Measurements from ENCODE around the gene IGF2. TPM values are rescaled to one million over a fixed set of nuclear protein-coding genes. Genes with fewer than 3 reads are reported as not detected.
"Not testable (repeated sequence)": the region's sequence is repeated elsewhere in the genome, so short reads cannot be mapped to it uniquely, and the experiment has no call there.

The IGF2 gene
- total and polyA plus RNA-seq, 2 donors (not counting 3 experiments of a cell fraction or from before 2014, with no cell fraction given): 5.7 to 21.0 TPM

DNA sequence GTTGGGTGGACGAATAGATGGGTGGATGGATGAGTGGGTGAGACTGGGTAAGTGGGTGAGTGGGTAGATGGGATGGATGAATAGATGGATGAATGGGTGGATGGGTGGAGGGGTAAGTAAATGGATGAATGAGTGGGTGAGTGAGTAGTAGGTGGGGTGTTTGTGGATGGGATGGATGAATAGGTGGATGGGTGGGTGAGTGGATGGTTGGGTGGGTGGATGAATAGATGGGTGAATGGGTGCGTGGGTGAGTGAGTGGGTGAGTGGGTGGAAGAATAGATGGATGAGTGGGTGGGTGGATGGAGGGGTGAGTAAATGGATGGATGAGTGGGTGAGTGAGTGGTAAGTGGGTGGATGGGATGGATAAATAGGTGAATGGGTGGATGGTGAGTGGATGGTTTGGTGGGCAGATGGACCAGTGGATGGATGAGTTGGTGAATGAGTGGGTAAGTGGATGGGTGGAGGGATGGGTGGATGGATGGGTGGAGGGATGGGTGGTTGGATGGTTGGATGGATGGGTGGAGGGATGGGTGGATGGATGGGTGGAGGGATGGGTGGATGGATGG is 12.6 kb downstream of the IGF2 start:
- ChIA-PET POLR2A (no interaction called here), CTCF (no interaction called here)
- H4K20me1 ChIP-seq (replicated peaks; ENCODE audit: control insufficient read depth, extremely low read depth, insufficient read depth, low read length): no peaks in the 10 kb centered on the region
- no peaks in the 10 kb centered on the region for H3K36me3 ChIP-seq (ENCODE audit: control insufficient read depth in 2 of 2, extremely low read depth in 1 of 2, insufficient read depth in 2 of 2, low read length in 2 of 2)
- no peaks in the 10 kb centered on the region for H3K79me2 ChIP-seq (ENCODE audit: control insufficient read depth, insufficient read depth, low read length)
- BruUV-seq (replicated peaks): no TSS peak
- DNase-seq (ENCODE audit: low read depth, low spot score) (no peak), FAIRE-seq (no peak)
- dilution Hi-C loops (cut with MboI; ENCODE audit: extremely low pct_ligation_motif_present, low sequenced_read_pairs): no loop called here
- no peak for TF ChIP-seq EZH2 (IDR thresholded peaks at IDR 0.05; ENCODE audit: borderline replicate concordance, low read depth, low read length, severe bottlenecking)
- no peak for TF ChIP-seq GATA2 (IDR thresholded peaks at IDR 0.05; ENCODE audit: insufficient read depth, insufficient read length, low read depth, low read length)
- TF ChIP-seq, protein P1, sequence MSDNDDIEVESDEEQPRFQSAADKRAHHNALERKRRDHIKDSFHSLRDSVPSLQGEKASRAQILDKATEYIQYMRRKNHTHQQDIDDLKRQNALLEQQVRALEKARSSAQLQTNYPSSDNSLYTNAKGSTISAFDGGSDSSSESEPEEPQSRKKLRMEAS (IDR thresholded peaks at IDR 0.05; ENCODE audit: insufficient read depth, insufficient read length): no peak
- TF ChIP-seq JUN (IDR thresholded peaks at IDR 0.05; ENCODE audit: borderline replicate concordance, insufficient read depth, insufficient read length, low read depth): no peak
- TF ChIP-seq POLR2AphosphoS5 (IDR thresholded peaks at IDR 0.05; ENCODE audit: insufficient read depth, low read depth, low read length): no peak
- no peak for TF ChIP-seq FOS (IDR thresholded peaks at IDR 0.05; ENCODE audit: borderline replicate concordance, insufficient read depth, low read length)
- TF ChIP-seq CTCF (IDR thresholded peaks at IDR 0.05; ENCODE audit: extremely low read depth in 1 of 2, insufficient read depth in 1 of 2, low read depth in 1 of 2, low read length in 2 of 2): no peak
- no peak for TF ChIP-seq POLR2A (IDR thresholded peaks at IDR 0.05; ENCODE audit: low read depth, low read length)
- no peak for TF ChIP-seq MYC (IDR thresholded peaks at IDR 0.05; ENCODE audit: low read depth, low read length)
- H3K9me3 ChIP-seq (replicated peaks; ENCODE audit: control insufficient read depth, insufficient read depth, low read length): no peaks in the 10 kb centered on the region
- H3K4me2 ChIP-seq (ENCODE audit: insufficient read depth, low read length): no peak overlapping the region
- H3K27me3 ChIP-seq (ENCODE audit: control insufficient read depth in 2 of 2, insufficient read depth in 2 of 2, low read length in 2 of 2): no peaks in the 10 kb centered on the region
- no peaks in the 10 kb centered on the region for H3K9me1 ChIP-seq (replicated peaks; ENCODE audit: control insufficient read depth, extremely low read depth, insufficient read depth, low read length)
- H3K4me1 ChIP-seq (ENCODE audit: control insufficient read depth, extremely low read depth, insufficient read depth, low read length): no peaks in the 10 kb centered on the region
- H3K4me3 ChIP-seq (replicated peaks in 1 of 3; ENCODE audit: insufficient read depth in 1 of 3, low read depth in 1 of 3, low read length in 3 of 3): no peak overlapping the region
- intact Hi-C loops (cut with micrococcal nuclease): no loop called here
- no peak overlapping the region for H2AFZ ChIP-seq (ENCODE audit: low read depth, low read length)
- no peak overlapping the region for H3K27ac ChIP-seq (ENCODE audit: insufficient read depth, low read depth, low read length)
- no peak overlapping the region for H3K9ac ChIP-seq (replicated peaks; ENCODE audit: extremely low read depth, insufficient read depth, low read length)

DNA sequence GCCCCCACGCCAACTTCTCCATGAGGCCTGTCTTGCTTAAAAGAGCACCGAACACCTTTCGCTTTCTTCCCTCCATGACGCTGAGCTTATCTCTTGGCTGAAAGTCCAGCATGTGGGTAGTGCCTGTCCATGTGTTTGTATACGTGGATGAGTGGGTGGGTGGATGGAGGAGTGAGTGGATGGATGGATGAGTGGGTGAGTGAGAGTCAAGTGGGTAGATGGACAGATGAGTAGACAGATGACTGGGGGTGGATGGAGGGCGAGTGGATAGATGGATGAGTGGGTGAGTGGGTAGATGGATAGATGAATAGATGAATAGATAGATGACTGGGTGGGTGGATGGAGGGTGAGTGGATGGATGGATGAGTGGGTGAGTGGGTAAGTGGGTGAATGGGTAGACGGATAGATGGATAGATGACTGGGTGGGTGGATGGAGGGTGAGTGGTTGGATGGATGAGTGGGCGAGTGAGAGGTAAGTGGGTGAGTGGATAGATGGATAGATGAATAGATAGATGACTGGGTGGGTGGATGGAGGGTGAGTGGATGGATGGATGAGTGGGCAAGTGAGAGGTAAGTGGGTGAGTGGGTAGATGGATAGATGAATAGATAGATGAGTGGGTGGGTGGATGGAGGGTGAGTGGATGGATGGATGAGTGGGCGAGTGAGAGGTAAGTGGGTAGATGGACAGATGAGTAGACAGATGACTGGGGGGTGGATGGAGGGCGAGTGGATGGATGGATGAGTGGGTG is 14.3 kb downstream of the IGF2 start:
- H3K27me3 ChIP-seq (ENCODE audit: control insufficient read depth in 2 of 2, insufficient read depth in 2 of 2, low read length in 2 of 2); H3K4me3 ChIP-seq (replicated peaks in 1 of 3; ENCODE audit: insufficient read depth in 1 of 3, low read depth in 1 of 3, low read length in 3 of 3); FAIRE-seq; H3K4me2 ChIP-seq (ENCODE audit: insufficient read depth, low read length); BruUV-seq (replicated peaks); H3K4me1 ChIP-seq (ENCODE audit: control insufficient read depth, extremely low read depth, insufficient read depth, low read length); POLR2A ChIA-PET; H4K20me1 ChIP-seq (replicated peaks; ENCODE audit: control insufficient read depth, extremely low read depth, insufficient read depth, low read length); H3K36me3 ChIP-seq (ENCODE audit: control insufficient read depth in 2 of 2, extremely low read depth in 1 of 2, insufficient read depth in 2 of 2, low read length in 2 of 2); dilution Hi-C loops (cut with MboI; ENCODE audit: extremely low pct_ligation_motif_present, low sequenced_read_pairs); intact Hi-C loops (cut with micrococcal nuclease); H3K9me3 ChIP-seq (replicated peaks; ENCODE audit: control insufficient read depth, insufficient read depth, low read length); H3K9me1 ChIP-seq (replicated peaks; ENCODE audit: control insufficient read depth, extremely low read depth, insufficient read depth, low read length); H2AFZ ChIP-seq (ENCODE audit: low read depth, low read length); DNase-seq (ENCODE audit: low read depth, low spot score); H3K79me2 ChIP-seq (ENCODE audit: control insufficient read depth, insufficient read depth, low read length); H3K9ac ChIP-seq (replicated peaks; ENCODE audit: extremely low read depth, insufficient read depth, low read length); H3K27ac ChIP-seq (ENCODE audit: insufficient read depth, low read depth, low read length): not testable (repeated sequence)
- CTCF ChIA-PET: interaction anchor here (1.2 kb wide), 1 partner anchor 31 kb away, joined by 3 read pairs; no protein-coding TSS in a partner anchor
